Adrenal gland (tissue), 12 donors: ENCODE results near the gene PPP6R2. TPM values are rescaled to one million over a fixed set of nuclear protein-coding genes. Genes with fewer than 3 reads are reported as not detected.

Source experiments
- DNase-seq, 7 donors: peaks; one replicate each; pipeline ENCODE4 v3.0.0-alpha.2; 2019 to 2020
- H3K27ac ChIP-seq, 5 donors: fragments of 200-600 bp; sonication (generic) in 4 of 5; 1 replicate in 3 of 5; 2 replicates in 2 of 5; pipeline versions ENCODE4 v1.5.1 to v1.8.0; 2016 to 2020; ENCODE audit warnings: mild to moderate bottlenecking in 1 of 5
- H3K27me3 ChIP-seq: fragments of 200-600 bp; 2 replicates; pipeline ENCODE4 v1.8.0; 2021
- H3K36me3 ChIP-seq, 2 donors: fragments of 200-600 bp; replicated peaks in 1 of 2; 1 replicate in 1 of 2; 2 replicates in 1 of 2; pipeline versions ENCODE4 v1.5.1 to v1.8.0; 2018 to 2022
- H3K4me1 ChIP-seq, 2 donors: fragments of 200-600 bp; replicated peaks in 1 of 2; 1 replicate in 1 of 2; 2 replicates in 1 of 2; pipeline versions ENCODE4 v1.5.1 to v1.8.0; 2018 to 2021
- H3K4me3 ChIP-seq, 4 donors: fragments of 200-600 bp; sonication (generic) in 3 of 4; one replicate each; pipeline ENCODE4 v1.5.1; 2016 to 2018
- H3K9me3 ChIP-seq, 3 donors: fragments of 200-600 bp; sonication (generic) in 1 of 3; replicated peaks in 1 of 3; 1 replicate in 2 of 3; 2 replicates in 1 of 3; pipeline versions ENCODE4 v1.5.1 to v1.8.0; 2016 to 2021
- CTCF ChIP-seq, 6 experiments: fragments of 450-650 bp in 4 of 6; fragments of 200-600 bp in 2 of 6; sonication (generic) in 1 of 6; IDR thresholded peaks; 1 replicate in 5 of 6; 2 replicates in 1 of 6; pipeline versions ENCODE4 v1.5.1 to v1.8.0; 2016 to 2021; ENCODE audit warnings: antibody characterized with exemption in 6 of 6, mild to moderate bottlenecking in 2 of 6, moderate library complexity in 1 of 6
- POLR2A ChIP-seq, 2 donors: fragments of 450-650 bp; IDR thresholded peaks; one replicate each; pipeline ENCODE4 v1.6.1; 2017; ENCODE audit warnings: antibody characterized with exemption in 2 of 2, mild to moderate bottlenecking in 2 of 2, moderate library complexity in 1 of 2
- WGBS, 4 donors: extraction: QIAGEN DNeasy Blood & Tissue Kit in 2 of 4; methylation state at CpG; one replicate each; pipeline versions ENCODE4 v1.1.5 to v1.1.7; 2013 to 2017; 5-methylcytosine and 5-hydroxymethylcytosine counted together
- intact Hi-C, 2 donors: fragments of 100-400 bp; cut with DNase I; formaldehyde crosslinking; loops; one replicate each; pipeline versions ENCODE4 v1.14.1 to v1.15.0; 2022 to 2023
- polyA plus RNA-seq, 3 donors: library from polyadenylated mRNA; stranded (reverse); fragments of 200-250 nt in 2 of 3; fragments of 350-450 nt in 1 of 3; fragmentation: Illumina TruSeq in 1 of 3; extraction: RNeasy Lipid Tissue Mini Kit (QIAGEN cat#74804) in 1 of 3; gene quantifications; one replicate each; pipeline ENCODE4 v1.2.3, GENCODE V29; 2013 to 2014
- total RNA-seq, 9 donors: library from RNA; depleted of rRNA in 4 of 9; stranded (reverse); fragments of >200 nt in 4 of 9; fragments of 120-200 nt in 1 of 9; fragmentation: NEBNext Ultra II Directional in 1 of 9; extraction: Animal tissue kit (Norgen Biotek cat#: 25700) in 1 of 9; gene quantifications; one replicate each; pipeline versions ENCODE4 v1.1.0 to v1.2.4, GENCODE V29; 2013 to 2023
- donor health status: healthy with polysubstance abuse.
- donor health status: Bipolar disorder and iron deficiency.
- donor health status: DM: yes; HTN: yes; CAD: no.
- donor health status: DM: no; HTN: no; CAD: no.
- donor health status: DM: no; HTN: no; CAD: no.
- donor health status: DM: yes; HTN: yes; CAD: no.

PPP6R2 gene
- total and polyA plus RNA-seq, 12 donors, result 19.6 to 129 (median 73.0) TPM

- intact Hi-C loops, result no loop called here
- no peaks in the 10 kb centered on the region for H3K4me1 ChIP-seq
- 62 to 83% (median 74%) methylated on average over 4 to 31 of the region's 31 CpGs for WGBS, 4 donors
- TF ChIP-seq POLR2A (IDR thresholded peaks at IDR 0.05) (no peak), CTCF (IDR thresholded peaks at IDR 0.05) (no peak)
- no peaks in the 10 kb centered on the region for H3K9me3 ChIP-seq
- H3K27ac ChIP-seq, result no peak overlapping the region
- H3K4me3 ChIP-seq, result no peak overlapping the region
- no peak for DNase-seq
- no peaks in the 10 kb centered on the region for H3K36me3 ChIP-seq
- H3K27me3 ChIP-seq, result no peaks in the 10 kb centered on the region
Observed at GRCh38 chr22:50489363-50490243, 146.5 kb downstream of the PPP6R2 start.

- Histone ChIP-seq H3K4me1 (no peaks in the 10 kb centered on the region), H3K36me3 (no peaks in the 10 kb centered on the region), H3K27me3 (no peaks in the 10 kb centered on the region), H3K27ac (no peak overlapping the region), H3K9me3 (no peaks in the 10 kb centered on the region), H3K4me3 (no peak overlapping the region)
- TF ChIP-seq CTCF (IDR thresholded peaks at IDR 0.05), result no peak
- no peak for TF ChIP-seq POLR2A (IDR thresholded peaks at IDR 0.05)
- DNase-seq, result no peak
- WGBS, 4 donors, result 66 to 75% (median 70%) methylated on average over 24 to 27 of the region's 27 CpGs
- intact Hi-C loops, result no loop called here
Observed at GRCh38 chr22:50490531-50491308, 147.6 kb downstream of the PPP6R2 start.

Other genes with a start within 250 kb of the PPP6R2 start
- 1 to 10 TPM in 2 of 9 donors, under 1 TPM in 7; 0.26 to 2.6 (median 0.67) TPM for gene PANX2, start 172.6 kb upstream of the PPP6R2 start, total RNA-seq
- 1 to 10 TPM in 2 of 3 donors, under 1 TPM in 1; 0.22 to 4.1 (median 2.0) TPM for gene PANX2, start 172.6 kb upstream of the PPP6R2 start, polyA plus RNA-seq
- gene TRABD, start 157.4 kb upstream of the PPP6R2 start, total RNA-seq, result 10 to 100 TPM; 13.5 to 46.8 (median 28.6) TPM
- gene TRABD, start 157.4 kb upstream of the PPP6R2 start, polyA plus RNA-seq, result 10 to 100 TPM in 2 of 3 donors, 1 to 10 TPM in 1; 3.0 to 79.0 (median 48.9) TPM
- 10 to 100 TPM; 28.2 to 52.0 (median 33.9) TPM for gene SELENOO, start 142.3 kb upstream of the PPP6R2 start, total RNA-seq
- 10 to 100 TPM in 2 of 3 donors, 1 to 10 TPM in 1; 1.9 to 89.0 (median 73.5) TPM for gene SELENOO, start 142.3 kb upstream of the PPP6R2 start, polyA plus RNA-seq
- gene TUBGCP6, start 98.3 kb upstream of the PPP6R2 start, total RNA-seq, result 10 to 100 TPM; 20.0 to 64.8 (median 46.8) TPM
- 100 to 1,000 TPM in 2 of 3 donors, 1 to 10 TPM in 1; 8.3 to 171 (median 111) TPM for gene TUBGCP6, start 98.3 kb upstream of the PPP6R2 start, polyA plus RNA-seq
- gene HDAC10, start 92.1 kb upstream of the PPP6R2 start, total RNA-seq, result 10 to 100 TPM in 8 of 9 donors, 1 to 10 TPM in 1; 9.7 to 72.1 (median 39.1) TPM
- gene HDAC10, start 92.1 kb upstream of the PPP6R2 start, polyA plus RNA-seq, result 100 to 1,000 TPM in 1 of 3 donors, 10 to 100 TPM in 1, 1 to 10 TPM in 1; 2.0 to 179 (median 79.3) TPM
- 1 to 10 TPM; 3.1 to 6.8 (median 5.2) TPM for gene MAPK12, start 81.6 kb upstream of the PPP6R2 start, total RNA-seq
- gene MAPK12, start 81.6 kb upstream of the PPP6R2 start, polyA plus RNA-seq, result 10 to 100 TPM in 2 of 3 donors, 1 to 10 TPM in 1; 1.7 to 17.1 (median 13.9) TPM
- 1 to 10 TPM; 3.0 to 9.3 (median 6.7) TPM for gene MAPK11, start 72.9 kb upstream of the PPP6R2 start, total RNA-seq
- 10 to 100 TPM in 2 of 3 donors, 1 to 10 TPM in 1; 2.0 to 29.5 (median 25.1) TPM for gene MAPK11, start 72.9 kb upstream of the PPP6R2 start, polyA plus RNA-seq
- 100 to 1,000 TPM in 8 of 9 donors, 10 to 100 TPM in 1; 12.4 to 412 (median 324) TPM for gene PLXNB2, start 35.7 kb upstream of the PPP6R2 start, total RNA-seq
- 100 to 1,000 TPM in 2 of 3 donors, 10 to 100 TPM in 1; 38.1 to 431 (median 268) TPM for gene PLXNB2, start 35.7 kb upstream of the PPP6R2 start, polyA plus RNA-seq
- gene DENND6B, start 16.3 kb upstream of the PPP6R2 start, total RNA-seq, result 10 to 100 TPM in 2 of 9 donors, 1 to 10 TPM in 7; 1.8 to 16.9 (median 8.0) TPM
- 10 to 100 TPM in 2 of 3 donors, 1 to 10 TPM in 1; 2.5 to 32.7 (median 21.7) TPM for gene DENND6B, start 16.3 kb upstream of the PPP6R2 start, polyA plus RNA-seq
- gene SBF1, start 131.7 kb downstream of the PPP6R2 start, total RNA-seq, result 100 to 1,000 TPM in 1 of 9 donors, 10 to 100 TPM in 8; 23.7 to 101 (median 79.2) TPM
- gene SBF1, start 131.7 kb downstream of the PPP6R2 start, polyA plus RNA-seq, result 100 to 1,000 TPM in 1 of 3 donors, 10 to 100 TPM in 1, 1 to 10 TPM in 1; 8.4 to 117 (median 66.5) TPM
- gene ADM2, start 138.2 kb downstream of the PPP6R2 start, total RNA-seq, result under 1 TPM in 5 of 9 donors, not detected in 4; 0.14 to 0.54 (median 0.25) TPM
- under 1 TPM in 2 of 3 donors, not detected in 1; 0.07 to 0.48 TPM for gene ADM2, start 138.2 kb downstream of the PPP6R2 start, polyA plus RNA-seq
- not detected for gene MIOX, start 143.5 kb downstream of the PPP6R2 start, total RNA-seq
- gene MIOX, start 143.5 kb downstream of the PPP6R2 start, polyA plus RNA-seq, result not detected
- gene LMF2, start 164.4 kb downstream of the PPP6R2 start, total RNA-seq, result 10 to 100 TPM; 23.6 to 91.0 (median 77.2) TPM
- gene LMF2, start 164.4 kb downstream of the PPP6R2 start, polyA plus RNA-seq, result 100 to 1,000 TPM in 1 of 3 donors, 10 to 100 TPM in 1, 1 to 10 TPM in 1; 6.3 to 120 (median 90.3) TPM
- 10 to 100 TPM; 22.9 to 40.2 (median 31.7) TPM for gene NCAPH2, start 164.9 kb downstream of the PPP6R2 start, total RNA-seq
- 10 to 100 TPM; 13.8 to 90.5 (median 56.2) TPM for gene NCAPH2, start 164.9 kb downstream of the PPP6R2 start, polyA plus RNA-seq
- gene SCO2, start 182.3 kb downstream of the PPP6R2 start, total RNA-seq, result 1 to 10 TPM in 6 of 9 donors, under 1 TPM in 1, not detected in 2; 0.78 to 7.8 (median 1.7) TPM
- 1 to 10 TPM in 2 of 3 donors, not detected in 1; 1.2 to 4.0 TPM for gene SCO2, start 182.3 kb downstream of the PPP6R2 start, polyA plus RNA-seq
- gene TYMP, start 186.7 kb downstream of the PPP6R2 start, total RNA-seq, result 100 to 1,000 TPM in 3 of 9 donors, 10 to 100 TPM in 5, 1 to 10 TPM in 1; 1.9 to 152 (median 48.0) TPM
- 10 to 100 TPM; 12.3 to 90.3 (median 89.5) TPM for gene TYMP, start 186.7 kb downstream of the PPP6R2 start, polyA plus RNA-seq
- gene KLHDC7B, start 202.6 kb downstream of the PPP6R2 start, total RNA-seq, result under 1 TPM in 7 of 9 donors, not detected in 2; 0.06 to 0.69 (median 0.14) TPM
- under 1 TPM; 0.09 to 0.24 (median 0.24) TPM for gene KLHDC7B, start 202.6 kb downstream of the PPP6R2 start, polyA plus RNA-seq
- gene SYCE3, start 219.6 kb downstream of the PPP6R2 start, total RNA-seq, result 1 to 10 TPM in 3 of 9 donors, under 1 TPM in 3, not detected in 3; 0.57 to 7.2 (median 2.4) TPM
- gene SYCE3, start 219.6 kb downstream of the PPP6R2 start, polyA plus RNA-seq, result under 1 TPM in 1 of 3 donors, not detected in 2; 0.81 TPM
- gene CPT1B, start 235.1 kb downstream of the PPP6R2 start, total RNA-seq, result 10 to 100 TPM in 7 of 9 donors, 1 to 10 TPM in 2; 6.2 to 22.9 (median 15.2) TPM
- 10 to 100 TPM in 2 of 3 donors, 1 to 10 TPM in 1; 7.7 to 76.1 (median 28.7) TPM for gene CPT1B, start 235.1 kb downstream of the PPP6R2 start, polyA plus RNA-seq
- 100 to 1,000 TPM in 4 of 9 donors, 10 to 100 TPM in 5; 34.1 to 110 (median 88.4) TPM for gene CHKB, start 239.5 kb downstream of the PPP6R2 start, total RNA-seq
- 100 to 1,000 TPM in 2 of 3 donors, 10 to 100 TPM in 1; 44.4 to 917 (median 477) TPM for gene CHKB, start 239.5 kb downstream of the PPP6R2 start, polyA plus RNA-seq